ENCODE measurements around the gene KCNN3.

- TF ChIP-seq CTCF (conservative IDR thresholded peaks at IDR 0.05; ENCODE audit: low read depth, low read length), result no peak
- TF ChIP-seq EZH2 (IDR thresholded peaks at IDR 0.05; ENCODE audit: borderline replicate concordance, low read depth, low read length, poor library complexity, severe bottlenecking), result no peak
These were observed 29.6 kb downstream of the KCNN3 start for GRCh38 chr1:154840269-154841176.
